ENCODE data around the gene ADAM12.

ADAM12 gene, protein sequence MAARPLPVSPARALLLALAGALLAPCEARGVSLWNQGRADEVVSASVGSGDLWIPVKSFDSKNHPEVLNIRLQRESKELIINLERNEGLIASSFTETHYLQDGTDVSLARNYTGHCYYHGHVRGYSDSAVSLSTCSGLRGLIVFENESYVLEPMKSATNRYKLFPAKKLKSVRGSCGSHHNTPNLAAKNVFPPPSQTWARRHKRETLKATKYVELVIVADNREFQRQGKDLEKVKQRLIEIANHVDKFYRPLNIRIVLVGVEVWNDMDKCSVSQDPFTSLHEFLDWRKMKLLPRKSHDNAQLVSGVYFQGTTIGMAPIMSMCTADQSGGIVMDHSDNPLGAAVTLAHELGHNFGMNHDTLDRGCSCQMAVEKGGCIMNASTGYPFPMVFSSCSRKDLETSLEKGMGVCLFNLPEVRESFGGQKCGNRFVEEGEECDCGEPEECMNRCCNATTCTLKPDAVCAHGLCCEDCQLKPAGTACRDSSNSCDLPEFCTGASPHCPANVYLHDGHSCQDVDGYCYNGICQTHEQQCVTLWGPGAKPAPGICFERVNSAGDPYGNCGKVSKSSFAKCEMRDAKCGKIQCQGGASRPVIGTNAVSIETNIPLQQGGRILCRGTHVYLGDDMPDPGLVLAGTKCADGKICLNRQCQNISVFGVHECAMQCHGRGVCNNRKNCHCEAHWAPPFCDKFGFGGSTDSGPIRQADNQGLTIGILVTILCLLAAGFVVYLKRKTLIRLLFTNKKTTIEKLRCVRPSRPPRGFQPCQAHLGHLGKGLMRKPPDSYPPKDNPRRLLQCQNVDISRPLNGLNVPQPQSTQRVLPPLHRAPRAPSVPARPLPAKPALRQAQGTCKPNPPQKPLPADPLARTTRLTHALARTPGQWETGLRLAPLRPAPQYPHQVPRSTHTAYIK

DNA sequence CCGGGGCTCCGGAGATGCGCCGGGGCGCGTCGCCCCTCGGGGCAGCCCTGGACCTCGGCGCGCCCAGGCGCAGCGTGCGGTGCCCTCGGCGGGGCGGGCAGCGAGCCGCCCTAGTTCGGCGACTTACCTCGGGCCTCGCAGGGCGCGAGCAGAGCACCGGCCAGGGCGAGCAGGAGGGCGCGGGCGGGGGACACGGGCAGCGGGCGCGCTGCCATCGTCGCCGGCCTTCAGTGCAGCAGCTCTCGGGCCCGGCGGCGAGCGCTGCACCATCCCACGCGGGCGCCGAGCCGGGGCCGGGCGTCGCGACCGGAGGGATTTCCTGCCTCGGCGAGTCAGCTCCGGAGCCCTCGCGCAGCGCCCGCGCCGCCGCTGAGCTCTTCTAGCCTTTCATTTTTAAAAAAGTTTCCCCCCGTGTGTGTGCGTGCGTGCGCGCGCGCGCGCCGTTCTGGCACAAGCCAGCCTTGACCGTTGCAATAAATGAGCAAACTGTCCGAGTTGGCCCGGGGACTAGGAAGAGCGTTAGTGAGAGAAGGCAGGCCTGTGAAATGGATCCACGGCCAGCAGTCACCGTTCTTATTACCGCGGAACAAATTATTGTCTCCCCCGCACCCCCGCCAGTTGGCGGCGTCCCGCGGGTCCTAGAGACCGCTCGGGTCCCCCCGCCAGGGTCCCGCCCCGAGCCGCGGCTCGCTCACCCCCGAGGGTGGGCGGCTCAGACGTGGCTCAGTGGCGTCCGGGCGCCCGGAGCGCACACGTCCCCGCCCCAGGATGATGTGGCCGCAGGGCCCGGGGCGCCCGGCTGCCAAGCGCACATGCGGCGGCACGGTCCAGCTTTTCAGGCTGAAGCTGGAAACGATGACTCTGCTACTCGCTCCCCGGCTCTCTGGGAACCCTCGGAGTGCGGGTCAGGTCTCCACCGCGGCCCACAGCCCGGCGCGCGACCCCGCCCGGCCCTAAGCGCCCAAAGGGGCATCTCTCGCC is at the start of gene ADAM12:
ADAM12 (minus strand) TSS at position 547 of the 981 bp plus-strand sequence; CDS start at position 215, 332 bp downstream.
- no peak for DNase-seq

- no peak for DNase-seq
These were observed 49.5 kb upstream of the ADAM12 start for GRCh38 chr10:126437635-126438406.

- DNase-seq = no peak
These were observed 46.0 kb upstream of the ADAM12 start for GRCh38 chr10:126434235-126434634.

DNA sequence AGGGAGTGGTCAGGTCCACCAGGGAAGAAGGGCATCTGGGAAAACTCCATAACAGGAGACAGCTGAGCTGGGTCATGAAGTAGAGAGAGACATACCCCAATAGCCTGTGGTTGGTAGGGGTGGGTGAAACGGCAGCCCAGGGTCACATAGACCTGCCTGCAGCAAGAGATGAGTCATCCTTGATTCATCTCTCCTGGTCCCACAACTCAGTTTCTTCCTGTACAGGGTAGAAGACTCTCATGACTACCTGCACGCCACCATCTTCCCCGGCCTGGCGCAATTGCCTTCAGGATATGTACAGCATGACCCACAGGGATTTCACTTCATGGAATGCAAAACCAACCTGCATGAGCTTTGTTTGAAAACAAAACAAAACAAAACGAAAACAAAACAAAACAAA is 45.1 kb upstream of the ADAM12 start:
- DNase-seq = no peak

- DNase-seq = no peak
These were observed 44.2 kb upstream of the ADAM12 start for GRCh38 chr10:126432507-126432906.

GRCh38 chr10:126431816-126432215 is 43.5 kb upstream of the ADAM12 start:
- DNase-seq = no peak

GRCh38 chr10:126430512-126430911 is 42.2 kb upstream of the ADAM12 start:
- DNase-seq = no peak

GRCh38 chr10:126429275-126429674 is 41.0 kb upstream of the ADAM12 start:
- DNase-seq = no peak

DNA sequence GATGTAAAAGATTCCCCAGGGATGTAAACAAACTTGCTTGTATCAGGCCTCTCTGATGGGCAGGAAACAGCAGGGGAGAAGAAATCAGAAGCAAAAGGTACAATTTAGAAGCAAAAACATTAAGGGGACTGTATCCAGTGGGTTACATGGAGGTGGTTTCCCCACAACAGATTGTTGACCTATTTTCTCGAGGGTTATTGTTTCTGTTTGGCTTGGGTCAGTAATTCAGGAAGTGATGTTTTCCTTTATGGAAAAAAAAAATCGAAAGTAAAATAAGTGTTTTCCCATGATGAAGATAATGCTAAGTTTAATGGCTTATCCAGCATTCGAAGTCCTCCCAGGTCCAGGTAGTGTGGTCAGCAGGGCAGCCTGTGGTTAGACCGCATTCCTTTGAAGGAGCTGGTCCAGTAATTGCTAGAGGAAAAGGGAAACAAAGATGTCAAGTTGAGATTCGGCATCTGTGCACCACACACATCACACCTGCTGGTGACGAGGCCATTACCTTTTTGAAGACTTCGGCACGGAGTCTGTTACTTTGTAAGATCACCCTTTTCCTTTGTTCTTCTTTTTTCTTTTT is 37.3 kb upstream of the ADAM12 start:
- DNase-seq = no peak

GRCh38 chr10:126425032-126425431 is 36.8 kb upstream of the ADAM12 start:
- no peak for DNase-seq

DNA sequence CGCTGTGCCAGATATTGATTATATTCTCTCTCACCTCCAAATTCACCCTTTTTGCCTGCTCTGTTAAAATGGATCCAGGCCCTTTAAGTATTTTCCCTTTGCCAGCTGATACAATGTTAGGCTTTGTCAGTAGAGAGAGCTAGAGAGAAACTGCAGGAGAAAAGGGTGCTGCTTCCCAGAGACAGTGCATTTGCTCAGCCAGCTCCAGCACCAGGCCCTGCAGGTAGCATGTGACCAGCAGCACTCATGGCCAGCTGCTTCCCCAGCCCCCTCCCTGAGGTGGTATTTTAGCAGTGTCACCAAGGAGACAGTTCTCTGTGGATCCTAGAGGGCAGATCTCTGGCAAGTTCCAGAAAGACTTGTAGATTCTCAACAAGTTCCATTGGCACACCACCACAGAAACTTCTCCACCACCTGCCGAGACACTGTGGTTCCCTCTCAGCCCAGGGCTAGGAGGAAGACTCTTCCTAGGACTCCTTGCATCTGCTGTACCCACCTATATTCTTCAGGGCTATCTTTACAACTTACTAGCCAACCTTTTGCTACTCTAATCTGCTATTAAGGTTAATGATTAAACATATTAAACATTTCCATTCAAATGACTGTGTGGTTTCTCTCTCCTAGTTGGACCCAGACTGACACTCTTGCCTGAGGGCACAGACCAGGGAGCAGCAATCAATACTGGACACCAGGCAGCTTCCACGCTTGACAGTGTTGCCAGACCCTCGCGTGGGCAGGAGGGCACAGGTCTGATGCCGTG is 35.6 kb upstream of the ADAM12 start:
- no peak for DNase-seq

DNA sequence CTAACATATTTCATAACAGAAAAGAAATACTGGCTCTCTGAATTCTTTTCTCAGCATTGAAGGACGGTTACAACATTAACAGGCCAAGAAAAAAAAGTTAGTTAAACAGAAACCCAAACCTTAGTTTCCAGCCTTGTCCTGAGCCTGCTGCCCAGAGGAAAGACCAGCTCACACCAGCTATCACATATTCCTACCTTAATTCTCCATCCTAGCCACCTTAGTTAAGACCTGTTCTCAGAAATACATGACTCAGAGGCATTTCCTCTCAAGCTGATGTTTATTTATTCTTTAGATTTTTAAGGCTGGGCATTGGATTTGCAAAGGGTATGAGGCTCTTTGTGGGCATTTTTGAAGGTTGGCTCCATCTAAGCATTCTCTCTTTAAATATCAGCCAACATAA is 34.3 kb upstream of the ADAM12 start:
- DNase-seq = no peak

DNA sequence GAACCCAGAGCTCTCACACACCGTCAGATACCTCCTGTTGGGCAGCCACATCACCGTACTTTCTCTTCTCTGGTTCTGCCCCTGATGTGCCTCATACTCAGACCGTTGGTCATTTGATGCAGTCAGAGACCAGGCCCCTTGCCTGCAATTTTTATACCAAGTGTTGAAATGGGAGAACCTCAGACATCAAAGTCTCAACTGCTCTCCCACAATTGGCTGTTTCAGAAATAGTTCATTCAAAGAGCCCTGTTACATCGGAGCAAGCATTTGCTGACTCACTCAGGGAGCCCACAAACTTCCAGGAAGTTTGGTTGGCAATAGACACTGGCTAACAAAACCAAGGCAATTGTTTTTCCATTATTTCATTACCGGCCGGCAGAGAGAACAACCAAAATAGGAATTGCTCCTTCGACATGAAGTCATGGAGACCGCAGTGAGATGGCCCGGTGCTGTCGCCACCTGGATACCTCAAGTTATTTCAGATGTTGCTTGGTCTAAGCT is 33.5 kb upstream of the ADAM12 start:
- no peak for DNase-seq

GRCh38 chr10:126420567-126421300 is 32.5 kb upstream of the ADAM12 start:
- DNase-seq = no peak

- no peak for DNase-seq
These were observed 29.0 kb upstream of the ADAM12 start for GRCh38 chr10:126417220-126417825.

GRCh38 chr10:126409821-126410220 is 21.5 kb upstream of the ADAM12 start:
- DNase-seq = no peak

GRCh38 chr10:126408953-126409641 is 20.8 kb upstream of the ADAM12 start:
- no peak for DNase-seq

GRCh38 chr10:126407831-126408230 is 19.6 kb upstream of the ADAM12 start:
- DNase-seq = no peak

Data from NCI-H2029 (cell line).